ENCODE measurements around the gene FATE1.

The FATE1 gene

GRCh38 chrX:151737494-151737893 lies 21.7 kb downstream of the FATE1 start:
- H3K4me1 ChIP-seq (ENCODE audit: control insufficient read depth, insufficient read depth, low read length) = no peaks in the 10 kb centered on the region
- ChIA-PET CTCF (interaction anchor here (0.6 to 0.7 kb wide), 2 partner anchors 13 to 1997 kb away, joined by 3 to 4 read pairs; no protein-coding TSS in a partner anchor), POLR2A (no interaction called here)
- no peak overlapping the region for H3K4me3 ChIP-seq (ENCODE audit: low read depth, low read length)
- H3K27ac ChIP-seq (ENCODE audit: extremely low read depth, low read depth, low read length) = no peak overlapping the region
- no peaks in the 10 kb centered on the region for H3K36me3 ChIP-seq (ENCODE audit: control insufficient read depth in 2 of 2, insufficient read depth in 1 of 2, low read length in 2 of 2)
- TF ChIP-seq ZNF777 (tag by site-specific recombination; IDR thresholded peaks at IDR 0.05; ENCODE audit: borderline replicate concordance) = no peak
- TF ChIP-seq ZNF843 (tag by site-specific recombination; IDR thresholded peaks at IDR 0.05) = no peak
- no peak for TF ChIP-seq PRDM2 (tag by site-specific recombination; IDR thresholded peaks at IDR 0.05; ENCODE audit: borderline replicate concordance)
- H3K9me3 ChIP-seq (ENCODE audit: control insufficient read depth, insufficient read depth, low read depth, low read length) = no peaks in the 10 kb centered on the region

- no peaks in the 10 kb centered on the region for H3K4me1 ChIP-seq (ENCODE audit: control insufficient read depth, insufficient read depth, low read length)
- H3K4me3 ChIP-seq (ENCODE audit: low read depth, low read length) = no peak overlapping the region
- no peaks in the 10 kb centered on the region for H3K9me3 ChIP-seq (ENCODE audit: control insufficient read depth, insufficient read depth, low read depth, low read length)
- CTCF ChIA-PET = interaction anchor here (1.0 kb wide), 1 partner anchor 11 kb away, joined by 4 read pairs; no protein-coding TSS in a partner anchor
- no peak for TF ChIP-seq ZSCAN30 (tag by site-specific recombination; IDR thresholded peaks at IDR 0.05)
- TF ChIP-seq ZXDB (tag by site-specific recombination; IDR thresholded peaks at IDR 0.05) = no peak
- no peak for TF ChIP-seq KLF10 (tag by site-specific recombination; IDR thresholded peaks at IDR 0.05)
- no peak for TF ChIP-seq KLF7 (tag by site-specific recombination; IDR thresholded peaks at IDR 0.05; ENCODE audit: borderline replicate concordance)
- POLR2A ChIA-PET = no interaction called here
- H3K27ac ChIP-seq (ENCODE audit: extremely low read depth, low read depth, low read length) = no peak overlapping the region
- no peaks in the 10 kb centered on the region for H3K36me3 ChIP-seq (ENCODE audit: control insufficient read depth in 2 of 2, insufficient read depth in 1 of 2, low read length in 2 of 2)
Observed at GRCh38 chrX:151738751-151739150, 22.9 kb downstream of the FATE1 start.

- Histone ChIP-seq H3K4me1 (ENCODE audit: control insufficient read depth, insufficient read depth, low read length) (no peaks in the 10 kb centered on the region), H3K36me3 (ENCODE audit: control insufficient read depth in 2 of 2, insufficient read depth in 1 of 2, low read length in 2 of 2) (no peaks in the 10 kb centered on the region), H3K27ac (ENCODE audit: extremely low read depth, low read depth, low read length) (no peak overlapping the region), H3K4me3 (ENCODE audit: low read depth, low read length) (no peak overlapping the region), H3K9me3 (ENCODE audit: control insufficient read depth, insufficient read depth, low read depth, low read length) (no peaks in the 10 kb centered on the region)
- POLR2A ChIA-PET = no interaction called here
- CTCF ChIA-PET = no interaction called here
- no peak for TF ChIP-seq KLF16 (tag by site-specific recombination; IDR thresholded peaks at IDR 0.05)
- no peak for TF ChIP-seq PRDM6 (tag by site-specific recombination; IDR thresholded peaks at IDR 0.05)
- TF ChIP-seq ZNF350 (tag by site-specific recombination; IDR thresholded peaks at IDR 0.05) = no peak
- no peak for TF ChIP-seq ZSCAN30 (tag by site-specific recombination; IDR thresholded peaks at IDR 0.05)
- TF ChIP-seq ZNF211 (tag by site-specific recombination; IDR thresholded peaks at IDR 0.05; ENCODE audit: low read depth) = no peak
- no peak for TF ChIP-seq ZNF18 (tag by site-specific recombination; IDR thresholded peaks at IDR 0.05)
- no peak for TF ChIP-seq ZNF174 (tag by site-specific recombination; IDR thresholded peaks at IDR 0.05)
- no peak for TF ChIP-seq ZNF335 (tag by site-specific recombination; conservative IDR thresholded peaks at IDR 0.05)
- TF ChIP-seq ZNF843 (tag by site-specific recombination; IDR thresholded peaks at IDR 0.05) = no peak
- no peak for TF ChIP-seq AEBP2 (tag by site-specific recombination; IDR thresholded peaks at IDR 0.05; ENCODE audit: borderline replicate concordance)
- no peak for TF ChIP-seq ZNF48 (tag by site-specific recombination; IDR thresholded peaks at IDR 0.05)
- TF ChIP-seq ZNF530 (tag by site-specific recombination; IDR thresholded peaks at IDR 0.05; ENCODE audit: low read depth) = no peak
Observed at GRCh38 chrX:151741606-151742005, 25.8 kb downstream of the FATE1 start.
